Thymus (tissue), 11 donors: Measurements from ENCODE around the gene CDH13. TPM values are rescaled to one million over a fixed set of nuclear protein-coding genes. Genes with fewer than 3 reads are reported as not detected.

Experiments
- DNase-seq, 9 donors: peaks; one replicate each; pipeline ENCODE4 v3.0.0-alpha.2; 2013; ENCODE audit warnings: low spot score in 9 of 9, low read depth in 6 of 9, missing footprints in 1 of 9
- H3K27ac ChIP-seq, 2 donors: one replicate each; pipeline ENCODE4 v1.5.1; 2013; ENCODE audit warnings: control low read depth in 1 of 2, low read depth in 1 of 2, low read length in 1 of 2, mild to moderate bottlenecking in 1 of 2, moderate library complexity in 1 of 2
- H3K27me3 ChIP-seq, 2 donors: one replicate each; pipeline ENCODE4 v1.5.1; 2013; ENCODE audit warnings: low read length in 1 of 2; ENCODE audit not compliant: control insufficient read depth in 2 of 2, insufficient read depth in 1 of 2
- H3K36me3 ChIP-seq, 2 donors: one replicate each; pipeline ENCODE4 v1.5.1; 2013; ENCODE audit warnings: low read length in 1 of 2, mild to moderate bottlenecking in 1 of 2, moderate library complexity in 1 of 2; ENCODE audit not compliant: control insufficient read depth in 2 of 2, insufficient read depth in 2 of 2
- H3K4me1 ChIP-seq, 2 donors: one replicate each; pipeline ENCODE4 v1.5.1; 2013; ENCODE audit warnings: low read length in 2 of 2; ENCODE audit not compliant: control insufficient read depth in 2 of 2, insufficient read depth in 2 of 2
- H3K4me3 ChIP-seq, 2 donors: one replicate each; pipeline ENCODE4 v1.5.1; 2013; ENCODE audit warnings: low read length in 2 of 2, control low read depth in 1 of 2, mild to moderate bottlenecking in 1 of 2
- H3K9me3 ChIP-seq, 2 donors: one replicate each; pipeline ENCODE4 v1.5.1; 2013; ENCODE audit warnings: low read length in 1 of 2, mild to moderate bottlenecking in 1 of 2; ENCODE audit not compliant: control insufficient read depth in 2 of 2, insufficient read depth in 1 of 2
- WGBS: extraction: QIAGEN DNeasy Blood & Tissue Kit; methylation state at CpG from one replicate; pipeline ENCODE4 v1.1.7; 2013; 5-methylcytosine and 5-hydroxymethylcytosine counted together
- polyA plus RNA-seq: library from polyadenylated mRNA; stranded (reverse); fragments of 200-250 nt; gene quantifications from one replicate; pipeline ENCODE4 v1.2.3, GENCODE V29; 2013
- total RNA-seq: library from RNA; stranded (reverse); fragments of 120-200 nt; gene quantifications from one replicate; pipeline ENCODE4 v1.2.4, GENCODE V29; 2013
- donor health status: healthy.

CDH13 gene
- total and polyA plus RNA-seq, 2 donors, result 1.5 to 3.7 TPM

DNA sequence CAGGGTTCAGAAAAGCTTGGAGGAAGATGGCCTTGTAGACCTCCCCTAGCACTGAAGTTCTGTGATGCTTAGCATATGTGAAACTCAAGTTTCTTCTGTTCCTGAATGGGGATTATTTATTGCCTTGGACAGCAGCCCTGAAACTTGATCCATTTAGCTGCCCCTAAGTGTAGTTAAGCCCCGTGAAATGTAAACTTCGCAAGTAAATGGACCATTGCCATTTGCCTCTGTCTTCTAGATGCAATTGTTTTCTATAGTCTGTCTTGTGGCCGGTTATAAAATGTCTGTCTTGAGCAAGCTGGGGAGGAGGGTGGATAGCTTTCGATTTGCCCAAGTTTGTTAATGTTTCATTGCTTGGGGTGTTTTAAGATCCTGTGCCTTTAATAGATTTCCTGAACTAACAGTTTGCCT is 261.8 kb downstream of the CDH13 start:
- no peak for DNase-seq
- no peaks in the 10 kb centered on the region for H3K36me3 ChIP-seq
- H3K4me3 ChIP-seq, result no peak overlapping the region
- H3K4me1 ChIP-seq, result no peaks in the 10 kb centered on the region
- 32% methylated on average over 4 of the region's 4 CpGs for WGBS
- no peak overlapping the region for H3K27ac ChIP-seq
- no peaks in the 10 kb centered on the region for H3K9me3 ChIP-seq
- H3K27me3 ChIP-seq, result no peaks in the 10 kb centered on the region

DNA sequence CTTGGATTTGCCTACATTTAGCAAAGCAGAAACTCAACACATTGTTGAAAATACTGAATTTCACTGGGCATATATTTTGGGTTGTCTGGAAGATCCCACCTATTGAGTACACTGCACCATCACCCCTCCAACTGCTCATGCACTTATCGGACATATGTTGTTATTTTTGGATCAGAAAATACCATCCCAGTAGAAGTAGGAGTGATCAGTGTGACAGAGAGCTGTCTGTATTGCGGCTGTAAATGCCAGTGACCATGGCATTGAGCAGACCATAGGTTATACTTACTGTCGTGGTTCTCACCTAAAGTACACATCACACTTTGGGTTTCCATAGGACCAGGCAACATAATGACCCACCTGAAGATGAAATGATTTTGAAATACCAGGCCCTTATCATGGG is 264.7 kb downstream of the CDH13 start:
- Histone ChIP-seq H3K27me3 (no peaks in the 10 kb centered on the region), H3K9me3 (no peaks in the 10 kb centered on the region), H3K4me3 (no peak overlapping the region), H3K36me3 (no peaks in the 10 kb centered on the region), H3K4me1 (no peaks in the 10 kb centered on the region), H3K27ac (no peak overlapping the region)
- WGBS, result 93% methylated on average over 3 of the region's 3 CpGs
- DNase-seq, result no peak

DNA sequence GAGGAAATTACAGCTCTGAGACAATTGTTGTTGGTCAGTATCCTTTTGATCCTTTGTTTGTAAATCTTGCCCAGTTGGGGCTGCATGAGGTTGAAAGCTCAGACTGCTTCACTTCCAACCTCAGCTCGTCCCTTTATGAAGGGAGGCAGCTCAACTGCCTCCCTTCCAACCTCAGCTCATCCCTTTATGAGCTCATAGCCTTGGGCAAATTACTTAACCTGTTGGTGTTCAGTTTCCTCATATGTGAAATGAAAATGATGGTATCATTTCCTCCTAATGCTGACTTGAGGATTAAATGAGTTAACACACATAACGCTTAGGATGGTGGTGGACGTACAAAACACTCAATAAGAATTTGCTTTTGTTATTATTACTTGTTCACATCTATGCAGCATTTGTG is 265.1 kb downstream of the CDH13 start:
- no peak overlapping the region for H3K27ac ChIP-seq
- DNase-seq, result no peak
- H3K4me1 ChIP-seq, result no peaks in the 10 kb centered on the region
- no peaks in the 10 kb centered on the region for H3K36me3 ChIP-seq
- no peak overlapping the region for H3K4me3 ChIP-seq
- no peaks in the 10 kb centered on the region for H3K9me3 ChIP-seq
- no peaks in the 10 kb centered on the region for H3K27me3 ChIP-seq
- 90% methylated on average over 3 of the region's 3 CpGs for WGBS

DNA sequence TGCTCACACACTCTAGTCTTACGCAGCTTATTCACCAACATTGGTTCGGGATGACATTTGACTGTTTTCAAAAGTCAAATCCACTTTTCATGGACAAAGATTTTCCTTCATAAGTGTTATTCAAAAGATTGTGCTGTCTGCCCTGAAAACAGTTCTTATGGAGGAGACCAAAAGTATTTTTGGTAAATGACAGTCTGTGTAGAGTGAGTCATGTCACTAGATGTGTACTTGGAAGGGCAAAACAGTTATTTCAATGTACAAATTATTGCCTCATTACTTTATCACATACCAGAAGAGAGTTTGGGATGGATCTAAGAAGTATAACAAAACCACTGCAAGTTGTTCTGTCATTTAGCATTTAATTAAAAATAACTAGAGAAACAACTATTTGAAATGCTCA is 265.6 kb downstream of the CDH13 start:
- no peaks in the 10 kb centered on the region for H3K27me3 ChIP-seq

DNA sequence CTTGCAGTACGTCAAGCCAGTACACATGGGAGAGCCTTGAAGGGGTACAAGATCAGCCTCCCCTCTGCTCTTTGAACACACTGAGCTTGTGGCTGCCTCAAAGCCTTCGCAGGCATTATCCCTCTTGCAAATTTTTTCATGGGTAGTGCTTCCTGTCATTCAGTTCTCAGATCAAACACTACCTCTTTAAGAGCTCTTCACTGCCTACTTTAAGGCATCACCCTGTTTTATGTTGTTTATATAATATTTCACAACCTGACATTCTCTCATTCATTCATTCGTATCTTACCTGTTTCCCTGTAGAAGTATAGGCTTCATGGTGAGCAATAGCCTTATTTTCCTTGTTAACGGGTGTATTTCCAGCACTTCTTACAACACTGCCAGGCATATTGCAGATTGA is 269.1 kb downstream of the CDH13 start:
- Histone ChIP-seq H3K27ac (no peak overlapping the region), H3K27me3 (no peaks in the 10 kb centered on the region), H3K4me1 (no peaks in the 10 kb centered on the region), H3K9me3 (no peaks in the 10 kb centered on the region), H3K4me3 (no peak overlapping the region), H3K36me3 (no peaks in the 10 kb centered on the region)
- no peak for DNase-seq
- WGBS, result 66% methylated on average over 4 of the region's 4 CpGs

More for the DNA sequence above, 265.6 kb downstream of the CDH13 start:
- H3K27ac ChIP-seq, result no peak overlapping the region
- no peak for DNase-seq
- WGBS, result 94% methylated on average over 2 of the region's 2 CpGs
- H3K4me3 ChIP-seq, result no peak overlapping the region
- no peaks in the 10 kb centered on the region for H3K9me3 ChIP-seq
- H3K36me3 ChIP-seq, result no peaks in the 10 kb centered on the region
- no peaks in the 10 kb centered on the region for H3K4me1 ChIP-seq

DNA sequence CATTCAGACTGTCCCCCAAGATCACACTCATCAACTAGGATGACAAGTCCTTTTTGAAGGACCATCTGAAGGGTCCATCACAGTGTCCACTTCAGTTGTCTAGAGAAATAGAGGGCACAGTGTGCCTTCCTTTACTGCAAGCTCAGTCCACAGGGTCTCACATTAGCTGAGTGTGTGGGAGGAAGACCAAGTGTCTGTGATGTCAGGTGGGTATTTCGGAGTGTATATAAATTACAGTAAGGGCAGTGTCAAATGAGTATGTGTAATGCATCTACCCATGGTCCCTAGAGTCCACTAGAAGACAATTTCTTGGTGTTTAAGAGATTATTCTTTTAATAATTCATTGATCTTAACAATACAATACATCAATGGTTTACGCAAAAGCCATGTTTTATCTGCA is 272.2 kb downstream of the CDH13 start:
- Histone ChIP-seq H3K36me3 (no peaks in the 10 kb centered on the region), H3K4me1 (no peaks in the 10 kb centered on the region), H3K9me3 (no peaks in the 10 kb centered on the region), H3K27ac (no peak overlapping the region), H3K27me3 (no peaks in the 10 kb centered on the region), H3K4me3 (no peak overlapping the region)
- DNase-seq, result no peak
- 94% methylated on average over 2 of the region's 2 CpGs for WGBS

DNA sequence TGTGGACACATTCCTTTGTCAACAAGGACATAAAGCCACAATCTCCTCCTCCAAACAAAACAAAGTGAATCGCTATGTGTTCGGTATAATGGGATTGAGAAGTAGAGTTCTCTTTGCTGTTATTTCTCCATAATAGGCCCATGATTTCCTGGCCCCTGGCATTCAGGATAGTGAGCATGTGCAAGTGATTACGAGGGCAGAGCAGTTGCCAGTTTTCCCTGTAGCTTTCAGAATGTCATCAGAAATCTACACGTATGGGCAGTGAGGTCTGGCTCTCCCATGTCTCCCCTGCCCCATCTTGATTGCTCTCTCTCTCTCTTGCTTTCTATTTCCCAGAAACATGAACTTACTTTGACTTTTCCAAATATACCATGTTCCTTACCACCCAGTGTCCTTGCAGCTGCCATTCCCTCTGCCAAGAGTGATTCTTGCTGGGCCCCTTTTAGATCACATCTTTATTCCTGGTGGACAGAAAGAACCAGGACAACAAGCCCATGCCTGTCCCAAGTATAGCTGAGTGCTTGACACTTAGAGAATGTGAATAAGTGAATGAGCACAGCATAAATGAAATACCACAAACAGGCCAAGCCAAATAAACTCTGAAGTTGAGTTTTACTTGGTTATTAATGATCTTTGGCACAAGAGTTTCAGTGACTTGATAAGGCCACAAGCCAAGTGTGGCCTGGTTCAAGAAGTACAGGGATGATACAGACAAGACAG is 273.1 kb downstream of the CDH13 start:
- H3K4me1 ChIP-seq, result no peaks in the 10 kb centered on the region
- no peak for DNase-seq
- 96% methylated on average over 4 of the region's 4 CpGs for WGBS

DNA sequence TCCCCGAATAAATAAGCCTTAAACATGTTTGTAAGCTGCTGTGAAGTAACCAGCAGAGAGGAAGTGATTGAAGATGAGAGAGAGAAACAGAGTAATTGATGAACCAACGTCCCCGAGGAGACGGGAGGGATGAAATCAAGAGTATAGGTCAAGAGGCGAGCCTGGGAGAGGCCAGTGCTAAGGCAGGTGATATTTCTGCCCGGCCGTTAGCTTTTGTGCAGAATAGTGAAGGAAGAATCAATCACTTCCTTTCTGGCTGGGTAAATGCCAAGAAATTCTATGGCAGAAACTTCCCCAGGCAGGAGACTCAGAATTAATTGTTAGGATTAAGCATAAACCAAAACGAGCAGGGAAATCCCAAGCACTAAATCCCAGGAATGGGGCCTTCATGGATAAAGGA is 273.8 kb downstream of the CDH13 start:
- no peak for DNase-seq
- no peak overlapping the region for H3K27ac ChIP-seq
- H3K4me1 ChIP-seq, result no peaks in the 10 kb centered on the region
- no peaks in the 10 kb centered on the region for H3K9me3 ChIP-seq
- no peak overlapping the region for H3K4me3 ChIP-seq
- 67% methylated on average over 8 of the region's 8 CpGs for WGBS
- no peaks in the 10 kb centered on the region for H3K27me3 ChIP-seq
- no peaks in the 10 kb centered on the region for H3K36me3 ChIP-seq

More for the DNA sequence above, 273.1 kb downstream of the CDH13 start:
- H3K27ac ChIP-seq, result no peak overlapping the region
- no peaks in the 10 kb centered on the region for H3K36me3 ChIP-seq
- H3K27me3 ChIP-seq, result no peaks in the 10 kb centered on the region
- no peak overlapping the region for H3K4me3 ChIP-seq
- no peaks in the 10 kb centered on the region for H3K9me3 ChIP-seq

DNA sequence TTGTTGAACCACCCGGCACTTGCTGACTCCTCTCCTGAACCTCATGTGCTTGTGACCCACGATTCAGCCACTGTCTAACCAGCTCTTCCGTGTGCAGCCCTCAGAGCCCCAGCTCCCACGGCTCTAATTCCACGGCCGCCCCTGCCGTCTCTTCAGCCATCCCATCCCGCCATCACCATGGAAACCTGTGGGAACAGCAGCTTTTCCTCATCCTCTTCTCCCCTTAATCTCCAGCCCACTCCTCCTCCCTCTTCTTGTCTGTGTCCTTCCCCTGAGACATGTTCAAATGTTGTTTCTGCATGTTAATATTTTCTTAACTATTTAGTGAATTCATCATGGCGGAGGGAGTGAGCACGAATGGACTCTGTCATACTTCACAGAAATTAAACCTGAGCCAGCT is 285.2 kb downstream of the CDH13 start:
- DNase-seq, result no peak
- Histone ChIP-seq H3K27me3 (no peaks in the 10 kb centered on the region), H3K36me3 (no peaks in the 10 kb centered on the region), H3K4me1 (no peaks in the 10 kb centered on the region), H3K27ac (no peak overlapping the region), H3K9me3 (no peaks in the 10 kb centered on the region), H3K4me3 (no peak overlapping the region)
- 93% methylated on average over 10 of the region's 10 CpGs for WGBS
